GM23248 (cell line): ENCODE data around the gene SMPD3.

Experiments
- EZH2 ChIP-seq: fragments of 200-600 bp; sonication (generic); IDR thresholded peaks from 2 replicates; pipeline ENCODE4 v1.6.1; 2018; ENCODE audit warnings: antibody characterized with exemption, mild to moderate bottlenecking; ENCODE audit not compliant: insufficient read depth, poor library complexity, severe bottlenecking
- EZH2phosphoT487 ChIP-seq: fragments of 200-600 bp; sonication (generic); IDR thresholded peaks from 2 replicates; pipeline ENCODE4 v1.6.1; 2018; ENCODE audit warnings: antibody characterized with exemption, moderate library complexity, mild to moderate bottlenecking, low read depth; ENCODE audit not compliant: insufficient read depth

- TF ChIP-seq EZH2 (no peak), EZH2phosphoT487 (no peak)
These were observed 11.7 kb downstream of the SMPD3 start for GRCh38 chr16:68436581-68436980.
